ENCODE measurements around the gene UQCRHL. TPM values are rescaled to one million over a fixed set of nuclear protein-coding genes. Genes with fewer than 3 reads are reported as not detected.
"Not testable (repeated sequence)": the region's sequence is repeated elsewhere in the genome, so short reads cannot be mapped to it uniquely, and the experiment has no call there.

The UQCRHL gene
- polyA plus RNA-seq, 3 donors: 1.2 to 3.4 (median 2.6) TPM

DNA sequence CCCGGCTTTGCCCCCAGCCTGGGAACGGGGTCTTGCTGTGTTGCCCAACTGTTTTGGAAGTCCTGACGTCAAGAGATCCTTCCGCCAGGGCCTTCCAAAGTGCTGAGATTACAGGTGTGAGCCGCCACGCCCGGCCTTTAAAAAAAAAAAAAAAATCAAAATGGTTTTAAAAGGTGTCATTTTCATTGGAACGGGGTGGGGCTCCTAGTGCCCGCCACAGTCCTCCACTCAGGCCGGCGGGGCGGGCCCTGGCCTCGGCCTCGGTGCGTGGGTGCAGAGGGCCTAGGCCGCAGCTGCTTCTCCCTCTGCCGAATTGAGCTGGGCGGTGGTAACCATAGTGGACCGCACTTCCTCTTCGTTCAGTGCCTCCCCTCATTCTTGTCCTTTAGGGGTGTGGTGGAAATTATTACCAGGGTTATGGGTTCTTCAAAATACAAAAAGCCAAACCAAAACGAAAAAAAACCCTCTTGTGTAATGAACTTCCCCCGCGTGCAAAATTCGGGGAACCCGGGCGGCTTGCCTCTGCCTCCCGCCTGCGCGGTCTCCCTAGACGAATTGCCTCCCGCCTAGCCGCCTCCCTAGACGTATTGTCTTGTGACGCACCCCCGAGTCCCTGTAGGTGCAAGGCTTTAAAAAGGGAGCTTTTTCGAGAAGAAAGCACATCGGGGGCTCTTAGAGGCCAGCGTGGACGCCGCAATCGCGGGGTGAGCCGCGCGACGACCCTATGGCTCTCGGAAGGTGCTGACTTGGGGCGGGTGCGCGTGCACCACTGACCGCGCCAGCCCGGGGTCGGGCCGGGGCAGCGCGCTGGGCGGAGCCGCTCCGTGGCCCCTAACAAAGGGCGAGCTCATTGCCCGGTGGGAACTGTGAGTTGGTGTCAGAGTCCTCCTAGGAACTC lies 29.6 kb upstream of the UQCRHL start:
- 35 to 59% (median 39%) methylated on average over 58 to 62 of the region's 62 CpGs for WGBS, 3 donors

DNA sequence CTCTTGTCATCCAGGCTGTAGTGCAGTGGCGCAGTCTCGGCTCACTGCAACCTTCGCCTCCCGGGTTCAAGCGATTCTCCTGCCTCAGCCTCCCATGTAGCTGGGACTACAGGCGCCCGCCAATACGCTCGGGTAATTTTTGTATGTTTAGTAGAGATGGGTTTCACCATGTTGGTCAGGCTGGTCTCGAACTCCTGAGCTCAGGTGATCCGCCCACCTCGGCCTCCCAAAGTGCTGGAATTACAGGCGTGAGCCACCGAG lies 29.0 kb upstream of the UQCRHL start:
- not testable (repeated sequence) for H3K27ac ChIP-seq (ENCODE audit: low read depth, low read length)
- WGBS, 3 donors: 75 to 79% (median 77%) methylated on average over 14 of the region's 14 CpGs

More for the DNA sequence above, 29.6 kb upstream of the UQCRHL start:
- no peak overlapping the region for H3K27ac ChIP-seq (ENCODE audit: low read depth, low read length)

DNA sequence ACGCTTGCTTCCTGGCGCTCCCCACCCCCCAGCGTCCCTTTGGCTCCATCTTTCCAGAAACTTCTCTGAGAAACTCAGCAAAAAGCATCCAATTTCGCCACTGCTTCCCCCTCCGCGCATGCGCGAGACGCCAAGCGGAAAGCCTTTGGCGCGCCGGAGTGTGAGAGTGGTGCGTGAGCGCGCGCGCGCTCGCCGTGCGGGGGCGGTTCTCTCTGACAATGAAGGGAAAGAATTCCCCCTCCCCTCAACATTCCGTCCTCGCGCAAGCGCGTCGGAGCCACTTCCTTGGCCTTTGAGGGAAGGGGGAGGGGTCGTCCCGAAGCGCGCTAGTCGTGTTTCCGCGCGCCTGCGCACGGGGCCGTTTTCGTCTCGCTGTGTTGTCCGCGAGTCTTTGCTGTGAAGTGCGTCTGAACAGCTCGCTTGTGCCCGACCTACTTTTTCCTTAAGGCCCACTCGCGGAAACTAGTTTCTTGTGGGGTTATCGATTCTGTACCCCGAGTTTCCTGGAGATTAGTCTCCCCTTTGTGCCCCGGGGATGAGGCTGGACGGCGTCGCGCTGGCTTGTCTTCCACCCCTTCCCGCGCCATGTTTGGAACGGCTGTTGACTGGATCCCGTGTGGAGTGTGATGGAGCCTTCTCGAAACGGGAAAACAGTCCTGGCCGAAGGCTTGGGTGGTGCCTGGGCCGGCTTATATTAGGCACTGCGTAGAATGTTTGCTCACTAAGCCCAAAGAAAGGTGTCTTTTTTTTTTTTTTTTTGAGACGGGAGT lies 28.5 kb upstream of the UQCRHL start:
- 1 to 3% (median 2%) methylated on average over 63 to 66 of the region's 66 CpGs for WGBS, 3 donors
- peak overlapping the region; percentile 92 for H3K27ac ChIP-seq (ENCODE audit: low read depth, low read length)

DNA sequence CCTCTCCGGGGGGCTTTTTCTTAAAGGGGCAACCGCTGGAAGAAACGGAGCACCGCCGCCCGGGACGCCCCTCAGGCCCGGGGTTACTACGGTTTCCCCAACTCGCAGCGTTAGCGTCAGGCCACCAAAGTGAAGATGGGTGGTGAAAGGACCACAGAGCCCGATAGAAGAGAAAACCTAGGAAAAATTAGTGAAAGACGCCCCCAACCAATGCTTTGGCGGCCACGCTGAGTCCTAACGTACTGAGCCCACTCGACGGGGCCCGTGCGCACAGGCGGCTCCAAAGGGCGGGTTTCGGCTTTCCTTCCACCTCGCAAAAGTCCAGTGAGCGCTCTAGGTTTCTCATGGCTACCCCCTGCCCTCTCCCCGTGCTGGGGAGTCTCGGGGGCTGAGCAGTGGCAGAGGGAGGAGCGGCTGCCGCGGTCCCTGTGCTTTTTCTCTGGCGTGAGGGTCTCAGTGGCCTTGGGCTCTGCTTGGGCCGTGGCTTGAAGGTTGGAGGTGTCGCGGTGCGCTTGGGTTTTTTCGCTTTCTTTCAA lies 27.8 kb upstream of the UQCRHL start:
- 0% methylated on average over 34 to 37 of the region's 37 CpGs for WGBS, 3 donors
- H3K27ac ChIP-seq (ENCODE audit: low read depth, low read length): peak overlapping the region; percentile 92

DNA sequence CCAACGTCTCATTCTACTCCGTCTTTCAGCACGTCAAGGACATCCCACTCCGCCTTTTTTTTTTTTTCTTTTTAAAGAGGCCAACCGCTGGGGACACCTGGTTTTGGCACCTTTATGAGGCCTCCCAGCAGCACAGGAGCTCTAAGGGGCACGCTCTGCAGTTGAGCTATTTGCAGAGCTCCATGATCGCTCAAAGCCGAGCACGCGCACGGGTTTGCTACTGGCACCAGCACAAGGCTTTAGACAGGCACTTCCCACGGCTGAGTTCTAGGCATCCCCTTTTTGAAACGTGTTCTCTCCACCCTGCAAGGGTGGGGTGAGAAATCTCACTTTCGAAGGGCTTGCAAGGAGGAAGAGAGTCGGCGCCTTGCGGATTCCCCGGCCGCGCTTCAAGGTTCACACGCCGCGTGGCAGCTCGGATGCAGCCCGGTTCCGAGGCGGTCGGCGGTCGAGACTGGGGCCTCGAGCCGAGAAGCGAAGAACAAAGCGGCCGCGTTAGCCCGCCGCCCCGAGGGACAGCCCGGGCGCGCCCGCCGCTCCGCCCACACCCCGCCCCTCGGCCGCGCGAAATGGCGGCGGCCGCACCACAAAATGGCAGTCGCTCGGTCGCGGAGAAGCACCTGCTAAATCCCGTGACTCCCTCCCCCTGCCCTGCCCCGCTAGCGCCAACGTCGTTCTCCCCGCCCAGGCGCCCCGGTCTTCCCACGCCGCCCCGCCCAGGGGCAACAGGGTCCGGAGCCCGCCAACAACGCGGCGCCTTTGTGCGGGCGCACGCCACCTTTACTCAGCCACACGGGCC lies 27.2 kb upstream of the UQCRHL start:
- H3K27ac ChIP-seq (ENCODE audit: low read depth, low read length): peak overlapping the region; percentile 92
- WGBS, 3 donors: 0 to 1% (median 0%) methylated on average over 61 to 77 of the region's 77 CpGs

DNA sequence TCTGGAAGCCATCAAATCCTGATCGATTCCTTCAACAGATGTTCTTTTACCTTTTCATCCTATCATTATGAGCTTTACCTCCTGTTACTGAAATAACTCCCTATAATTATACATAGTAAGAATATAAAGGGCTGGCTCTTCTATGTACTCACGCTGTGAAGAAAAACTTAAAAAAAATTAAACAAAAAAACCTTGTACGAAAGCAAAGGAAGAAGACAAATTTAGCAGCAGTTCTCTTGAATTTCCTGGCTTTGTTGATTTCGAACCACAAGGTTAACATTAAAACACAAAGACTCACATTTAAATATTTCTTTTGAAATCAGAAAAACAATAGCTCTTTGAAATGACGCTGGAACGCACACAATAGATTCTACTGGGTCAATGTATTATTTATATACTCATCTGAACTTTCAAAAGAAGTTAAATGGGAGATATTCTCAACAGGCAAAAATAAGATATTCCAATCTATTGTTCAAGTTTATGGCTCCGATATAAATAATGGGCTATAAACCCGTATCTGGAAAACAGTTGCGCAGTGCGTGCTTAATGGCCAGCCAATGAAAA lies 26.5 kb upstream of the UQCRHL start:
- WGBS, 3 donors: 0 to 1% (median 1%) methylated on average over 10 of the region's 10 CpGs
- no peak overlapping the region for H3K27ac ChIP-seq (ENCODE audit: low read depth, low read length)

DNA sequence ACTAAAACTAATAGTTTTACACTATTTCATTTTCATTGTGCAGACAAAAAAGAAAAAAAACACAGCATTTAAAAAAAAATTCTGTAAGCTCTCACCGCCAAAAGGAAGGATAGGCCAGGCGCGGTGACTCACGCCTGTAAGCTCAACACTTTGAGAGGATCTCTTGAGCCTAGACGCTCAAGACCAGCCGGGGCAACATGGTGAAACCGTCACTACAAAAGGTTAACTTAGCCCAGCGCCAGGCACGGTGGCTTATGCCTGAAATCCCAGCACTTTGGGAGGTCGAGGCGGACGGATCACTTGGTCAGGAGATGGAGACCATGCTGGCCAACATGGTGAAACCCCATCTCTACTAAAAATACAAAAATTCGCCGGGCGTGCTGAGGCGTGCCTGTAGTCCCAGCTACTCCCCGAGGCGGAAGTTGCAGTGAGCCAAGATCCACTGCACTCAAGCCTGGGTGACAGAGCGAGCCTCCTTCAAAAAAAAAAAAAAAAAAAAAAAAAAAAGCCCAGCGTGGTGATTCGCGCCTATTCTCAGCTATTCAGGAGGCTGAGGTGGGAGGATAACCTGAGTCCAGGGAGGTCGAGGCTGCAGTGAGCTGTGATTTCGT lies 25.7 kb upstream of the UQCRHL start:
- no peak overlapping the region for H3K27ac ChIP-seq (ENCODE audit: low read depth, low read length)
- WGBS, 3 donors: 42 to 73% (median 64%) methylated on average over 24 of the region's 24 CpGs

DNA sequence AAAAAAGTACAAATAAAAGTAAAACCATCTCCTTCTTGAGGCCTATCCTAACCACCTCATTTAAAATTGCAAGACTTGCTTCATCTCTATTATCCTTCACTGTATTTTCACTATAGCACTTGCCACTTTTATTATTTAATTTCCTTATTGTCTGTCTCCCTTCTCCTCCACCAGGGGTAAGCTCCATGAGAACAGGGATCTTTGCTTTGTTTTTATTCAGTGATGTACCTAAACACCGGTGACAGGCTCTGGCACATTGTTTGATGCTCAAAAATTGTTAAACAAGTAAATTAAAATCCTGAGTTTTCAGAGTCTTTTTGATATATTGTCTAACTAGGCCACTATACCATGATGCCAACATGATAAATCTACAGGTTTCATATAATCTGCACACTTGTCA lies 22.8 kb upstream of the UQCRHL start:
- no peak overlapping the region for H3K27ac ChIP-seq (ENCODE audit: low read depth, low read length)
- WGBS, 3 donors: 80 to 84% (median 83%) methylated on average over 1 of the region's 1 CpG

DNA sequence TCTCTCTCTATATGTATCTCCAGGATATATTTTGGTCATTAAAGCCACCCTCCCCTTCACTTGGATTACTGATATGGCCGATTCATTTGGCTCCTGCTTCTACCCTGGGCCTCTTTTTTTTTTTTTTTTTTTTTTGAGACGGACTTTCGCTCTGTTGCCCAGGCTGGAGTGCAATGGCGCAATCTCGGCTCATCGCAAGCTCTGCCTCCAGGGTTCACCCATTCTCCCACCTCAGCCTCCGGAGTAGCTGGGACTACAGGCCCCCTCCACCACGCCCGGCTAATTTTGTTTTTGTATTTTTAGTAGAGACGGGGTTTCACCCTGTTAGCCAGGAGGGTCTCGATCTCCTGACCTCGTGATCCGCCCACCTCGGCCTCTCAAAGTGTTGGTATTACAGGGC lies 21.5 kb upstream of the UQCRHL start:
- 85 to 94% (median 91%) methylated on average over 14 of the region's 14 CpGs for WGBS, 3 donors
- not testable (repeated sequence) for H3K27ac ChIP-seq (ENCODE audit: low read depth, low read length)

DNA sequence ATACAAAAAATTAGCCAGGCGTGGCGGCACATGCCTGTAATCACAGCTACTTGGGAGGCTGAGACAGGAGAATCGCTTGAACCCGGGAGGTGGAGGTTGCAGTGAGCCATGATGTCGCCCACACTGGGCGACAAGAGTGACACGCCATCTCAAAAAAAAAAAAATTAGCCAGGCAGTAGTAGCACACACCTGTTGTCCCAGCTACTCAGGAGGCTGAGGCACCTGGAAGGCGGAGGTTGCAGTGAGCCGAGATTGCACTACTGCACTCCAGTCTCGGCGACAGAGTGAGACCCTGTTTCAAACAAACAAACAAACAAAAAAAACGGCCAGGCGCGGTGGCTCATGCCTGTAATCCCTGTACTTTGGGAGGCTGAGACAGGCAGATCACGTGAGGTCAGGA lies 20.1 kb upstream of the UQCRHL start:
- H3K27ac ChIP-seq (ENCODE audit: low read depth, low read length): not testable (repeated sequence)
- WGBS, 3 donors: 97% methylated on average over 15 of the region's 15 CpGs

DNA sequence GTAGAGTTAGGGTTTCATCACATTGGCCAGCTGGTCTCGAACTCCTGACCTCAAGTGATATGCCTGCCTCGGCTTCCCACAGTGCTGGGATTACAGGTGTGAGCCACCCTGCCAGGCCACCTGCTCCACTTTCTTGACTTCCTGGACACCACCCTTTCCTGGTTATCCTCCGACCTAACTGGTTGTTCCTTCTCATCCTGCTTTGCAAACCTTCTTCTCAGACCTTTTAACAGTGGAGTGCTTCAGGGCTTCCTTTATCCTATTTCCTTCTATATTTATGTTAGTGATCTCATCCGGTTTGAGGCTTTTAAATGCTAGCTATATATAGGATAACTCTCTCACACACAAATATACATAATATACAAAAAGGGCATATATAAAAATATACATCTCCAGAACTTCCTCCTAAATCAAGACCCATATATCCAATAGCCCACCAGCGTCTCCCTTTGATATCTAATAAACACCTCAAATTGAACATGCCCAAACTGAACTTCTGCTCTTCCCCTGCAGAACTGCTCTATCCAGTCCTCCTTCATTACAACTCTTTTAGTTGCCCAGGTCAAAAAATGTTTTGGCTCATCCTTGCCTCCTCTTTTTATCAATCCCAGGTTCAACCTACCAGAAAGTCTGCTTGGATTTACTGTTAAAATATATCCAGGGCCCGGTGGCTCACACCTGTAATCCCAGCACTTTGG lies 19.5 kb upstream of the UQCRHL start:
- WGBS, 3 donors: 84 to 92% (median 87%) methylated on average over 6 of the region's 6 CpGs
- H3K27ac ChIP-seq (ENCODE audit: low read depth, low read length): no peak overlapping the region

DNA sequence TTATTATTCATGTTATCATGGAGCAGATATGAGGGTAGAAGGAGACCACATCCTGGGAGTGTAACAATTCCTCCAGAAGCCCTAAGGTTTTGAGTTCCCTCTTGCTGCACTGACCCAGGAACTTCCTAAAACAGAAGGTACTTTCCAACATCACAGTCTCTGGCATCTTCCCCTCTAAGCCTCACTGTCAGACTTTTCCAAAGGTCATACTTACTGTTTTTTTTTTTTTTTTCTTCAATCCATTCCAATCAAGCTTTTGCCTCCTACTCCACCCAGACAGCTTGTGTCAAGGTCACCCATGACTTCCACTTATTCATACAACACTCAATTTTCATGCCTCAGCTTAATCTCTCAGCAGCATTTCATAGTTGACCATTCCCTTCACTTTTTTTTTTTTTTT lies 18.4 kb upstream of the UQCRHL start:
- no peak overlapping the region for H3K27ac ChIP-seq (ENCODE audit: low read depth, low read length)

DNA sequence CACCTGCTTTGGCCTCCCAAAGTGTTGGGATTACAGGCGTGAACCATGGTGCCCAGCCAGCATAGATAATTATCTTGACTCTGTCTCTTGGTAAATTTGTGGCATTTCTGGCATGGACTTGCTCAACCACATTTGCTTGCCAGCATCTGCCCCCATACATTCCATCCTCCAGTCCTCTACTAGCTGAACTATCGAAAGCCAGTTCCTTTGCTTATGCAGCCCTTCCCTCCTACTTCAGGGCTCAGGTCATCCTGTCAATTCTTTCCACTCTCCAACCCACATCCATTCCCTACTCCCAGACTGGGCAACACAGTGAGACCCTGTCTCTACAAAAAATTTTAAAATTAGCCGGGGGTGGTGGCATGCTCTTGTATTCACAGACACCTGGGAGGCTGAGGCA lies 13.0 kb upstream of the UQCRHL start:
- WGBS, 3 donors: 88 to 95% (median 92%) methylated on average over 3 of the region's 3 CpGs

DNA sequence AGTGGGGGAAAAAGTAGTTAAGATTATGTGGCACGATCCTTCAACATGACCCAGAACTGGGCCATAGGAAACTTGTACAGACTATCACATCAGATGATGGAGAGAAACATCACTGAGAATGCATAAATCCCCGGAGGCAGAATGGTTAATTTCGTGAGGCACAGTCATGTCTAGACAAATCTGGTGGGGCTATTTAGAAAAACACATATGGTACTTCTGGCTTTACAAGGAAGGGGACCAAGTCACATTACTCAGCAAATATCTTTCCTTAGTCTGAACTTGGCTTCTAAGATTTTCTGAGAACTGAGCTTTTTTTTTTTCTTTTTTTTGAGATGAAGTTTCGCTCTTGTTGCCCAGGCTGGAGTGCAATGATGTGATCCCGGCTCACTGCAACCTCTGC lies 9.2 kb upstream of the UQCRHL start:
- WGBS, 3 donors: 69 to 91% (median 89%) methylated on average over 5 of the region's 5 CpGs
- no peak overlapping the region for H3K27ac ChIP-seq (ENCODE audit: low read depth, low read length)

More for the DNA sequence above, 13.0 kb upstream of the UQCRHL start:
- no peak overlapping the region for H3K27ac ChIP-seq (ENCODE audit: low read depth, low read length)

DNA sequence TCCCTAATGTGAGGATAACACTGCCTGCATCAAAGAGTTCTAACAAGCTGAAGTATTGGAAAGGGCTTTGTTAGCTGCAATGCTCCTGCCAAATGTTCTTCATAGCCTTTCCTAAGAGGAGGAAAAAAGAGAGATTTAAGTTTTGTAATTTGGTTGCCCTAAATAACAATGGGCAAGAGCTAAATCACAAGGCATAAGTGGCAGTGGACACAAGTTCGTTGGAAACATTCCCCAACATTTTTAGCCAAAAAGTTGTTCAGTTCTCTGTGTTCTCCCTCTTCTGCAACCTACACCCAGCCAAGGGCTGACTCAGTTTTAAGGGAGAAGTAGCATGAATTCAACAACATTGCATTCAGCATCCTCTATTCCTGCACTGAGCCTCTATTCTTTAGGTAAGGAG lies 2.6 kb upstream of the UQCRHL start:
- H3K27ac ChIP-seq (ENCODE audit: low read depth, low read length): no peak overlapping the region
- 41 to 61% (median 52%) methylated on average over 1 of the region's 1 CpG for WGBS, 3 donors

DNA sequence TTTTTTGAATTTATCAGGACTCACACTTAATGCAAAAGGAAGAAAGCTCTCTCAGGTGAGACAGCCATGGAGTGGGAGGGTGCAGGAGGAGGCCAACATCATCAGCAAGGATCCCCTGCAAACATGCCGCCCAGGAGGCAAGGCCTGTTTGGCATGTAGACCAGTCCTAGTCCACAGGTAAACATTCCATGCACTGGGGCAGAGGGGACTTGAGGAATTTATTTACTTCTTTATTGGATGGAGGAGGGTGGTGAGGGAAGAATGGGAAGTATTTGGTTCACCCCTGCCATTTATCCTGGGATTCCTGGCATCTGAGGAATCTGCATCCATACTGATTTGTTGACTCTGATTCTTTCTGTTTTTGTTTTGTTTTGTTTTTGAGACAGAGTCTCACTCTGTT lies 1.5 kb upstream of the UQCRHL start:
- no peak overlapping the region for H3K27ac ChIP-seq (ENCODE audit: low read depth, low read length)
- 93 to 95% (median 94%) methylated on average over 1 of the region's 1 CpG for WGBS, 3 donors

DNA sequence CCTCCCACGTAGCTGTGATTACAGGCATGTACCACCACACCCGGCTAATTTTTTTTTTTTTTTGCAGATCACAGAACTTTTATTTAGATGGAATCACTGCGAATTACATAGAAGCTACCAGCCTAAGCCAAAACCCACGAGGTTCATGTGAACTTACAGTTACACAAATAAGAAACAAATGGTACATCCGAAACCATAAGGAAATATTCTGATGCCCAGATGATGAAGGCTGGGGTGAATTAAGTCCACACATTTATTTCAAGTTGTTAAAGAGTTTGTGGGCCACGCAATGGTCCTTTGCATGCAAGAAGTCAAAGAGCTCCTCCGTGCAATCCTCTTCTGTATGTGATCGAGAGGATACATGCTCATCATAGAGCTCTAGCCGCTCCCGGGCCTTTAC lies 328 bp downstream of the UQCRHL start:
- H3K27ac ChIP-seq (ENCODE audit: low read depth, low read length): no peak overlapping the region
- 91 to 94% (median 93%) methylated on average over 10 of the region's 10 CpGs for WGBS, 3 donors

DNA sequence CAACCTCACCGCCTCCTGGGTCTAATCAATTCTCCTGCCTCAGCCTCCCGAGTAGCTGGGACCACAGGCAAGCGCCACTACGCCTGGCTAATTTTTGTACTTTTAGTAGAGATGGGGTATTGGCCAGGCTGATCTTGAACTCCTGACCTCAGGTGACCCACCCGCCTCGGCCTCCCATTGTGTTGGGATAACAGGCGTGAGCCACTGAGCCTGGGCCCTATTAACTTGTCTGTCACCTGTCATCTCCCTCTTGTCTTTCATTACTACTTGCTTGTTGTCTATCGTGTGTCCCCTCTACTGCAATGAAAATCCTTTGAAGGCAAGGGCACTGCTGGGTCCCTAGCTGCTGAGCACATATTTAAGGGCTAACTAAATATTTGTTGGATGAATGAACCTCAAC lies 3.4 kb downstream of the UQCRHL start:
- WGBS, 3 donors: 87 to 90% (median 88%) methylated on average over 8 of the region's 8 CpGs
- no peak overlapping the region for H3K27ac ChIP-seq (ENCODE audit: low read depth, low read length)

Measured in adipose tissue (tissue), 3 donors.